HG03439 (cell line): Measurements from ENCODE around the gene CXCL9.
"Not testable (repeated sequence)": the region's sequence is repeated elsewhere in the genome, so short reads cannot be mapped to it uniquely, and the experiment has no call there.

ENCODE experiments used
- ATAC-seq: cut with Tn5 transposase; IDR thresholded peaks from one replicate; pipeline ENCODE4 v1.9.1; 2021; ENCODE audit warnings: mild to moderate bottlenecking, moderate library complexity; ENCODE audit not compliant: unreplicated experiment

Gene CXCL9

DNA sequence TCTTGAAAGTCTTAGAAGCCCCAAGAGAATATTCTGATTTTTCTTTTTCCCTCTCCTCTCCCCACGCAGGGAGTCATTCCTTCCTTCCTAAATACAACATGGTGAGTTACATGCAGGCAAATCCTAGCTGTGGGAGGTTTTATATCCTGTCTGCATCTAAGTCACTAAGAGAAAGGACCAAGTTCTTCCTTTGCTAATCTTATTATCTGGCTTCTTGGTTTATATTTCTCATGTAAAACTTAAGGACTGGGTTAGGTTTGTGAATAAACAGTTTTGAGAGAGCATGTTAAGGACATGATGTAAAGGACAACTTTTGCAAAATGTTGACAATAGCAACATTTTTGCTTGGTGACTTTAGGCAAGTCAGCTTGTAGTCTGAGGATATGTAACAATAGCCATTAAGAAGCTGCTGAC is 5.1 kb upstream of the CXCL9 start:
- no peak for ATAC-seq

GRCh38 chr4:76011700-76012387 is 4.5 kb upstream of the CXCL9 start:
- peak; percentile 64 for ATAC-seq

DNA sequence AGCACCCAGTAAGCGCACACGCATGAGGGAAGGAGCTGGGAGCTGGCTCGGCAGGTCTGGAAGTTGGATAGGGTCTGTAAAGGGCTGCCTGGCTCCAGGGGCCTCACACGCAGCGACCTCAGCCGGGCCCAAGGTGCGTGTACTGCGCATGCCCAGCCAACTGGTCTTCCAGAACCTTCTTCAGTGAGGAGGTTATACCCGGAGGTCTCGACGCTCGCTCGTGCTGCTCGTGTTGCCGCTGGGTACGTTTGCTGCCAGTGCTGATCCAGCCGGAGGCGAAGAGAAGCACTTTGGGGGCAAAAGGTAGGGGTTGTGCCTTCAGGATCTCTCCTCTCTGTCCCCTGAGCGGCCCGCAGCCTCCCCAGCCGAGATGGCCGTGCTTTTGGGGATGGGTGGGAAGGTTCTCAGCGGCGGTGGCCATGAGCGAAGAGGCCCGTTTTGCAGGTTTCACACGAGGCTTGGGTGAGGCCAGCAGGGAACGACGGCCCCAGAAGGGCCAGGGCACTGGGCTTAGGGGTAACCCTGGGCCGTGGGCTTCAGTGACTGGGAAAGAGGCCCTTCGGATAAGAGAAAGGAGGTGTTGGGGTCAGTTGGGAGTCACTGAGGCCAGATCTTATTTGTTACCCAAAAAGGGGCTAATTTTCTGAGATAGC is 3.8 kb upstream of the CXCL9 start:
- no peak for ATAC-seq

DNA sequence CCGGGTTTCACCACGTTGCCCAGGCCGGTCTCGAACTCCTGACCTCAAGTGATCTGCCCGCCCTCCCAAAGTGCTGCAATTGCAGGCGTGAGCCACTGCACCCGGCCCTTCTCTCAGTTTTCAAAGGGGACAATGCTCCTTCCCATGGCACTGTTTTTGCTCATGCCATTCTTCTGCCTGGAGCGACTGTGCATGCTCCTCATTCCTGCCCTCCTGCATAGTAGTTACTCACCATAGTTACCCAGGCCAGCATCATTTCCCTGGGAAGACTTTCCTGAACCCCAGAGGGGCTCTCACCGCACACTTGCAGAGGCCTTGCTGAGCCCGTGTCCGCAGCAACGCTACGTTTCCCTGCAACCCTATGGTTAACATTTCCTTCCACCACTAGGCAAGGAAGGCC is 3.3 kb upstream of the CXCL9 start:
- ATAC-seq: no peak

GRCh38 chr4:76009311-76009710 is 2.0 kb upstream of the CXCL9 start:
- no peak for ATAC-seq

DNA sequence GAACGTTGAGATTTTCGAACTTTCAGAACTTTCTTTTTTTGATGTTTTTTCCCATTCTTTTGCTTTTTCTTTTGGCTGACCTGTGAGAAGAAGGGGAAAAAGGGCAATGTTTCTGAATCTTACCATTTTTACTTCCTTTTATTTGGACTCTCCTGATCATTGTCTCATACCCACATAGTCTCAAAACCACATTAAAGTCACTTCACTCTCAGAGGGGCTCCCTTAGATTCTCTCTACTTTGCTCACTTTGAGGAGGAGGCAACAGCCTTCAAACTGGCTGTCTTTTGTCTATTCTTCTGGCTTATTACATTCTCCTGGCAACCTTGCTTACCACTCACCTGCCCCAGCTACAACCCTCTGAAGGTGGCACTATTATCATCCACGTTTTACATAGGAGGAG is 3.7 kb downstream of the CXCL9 start:
- ATAC-seq: no peak

DNA sequence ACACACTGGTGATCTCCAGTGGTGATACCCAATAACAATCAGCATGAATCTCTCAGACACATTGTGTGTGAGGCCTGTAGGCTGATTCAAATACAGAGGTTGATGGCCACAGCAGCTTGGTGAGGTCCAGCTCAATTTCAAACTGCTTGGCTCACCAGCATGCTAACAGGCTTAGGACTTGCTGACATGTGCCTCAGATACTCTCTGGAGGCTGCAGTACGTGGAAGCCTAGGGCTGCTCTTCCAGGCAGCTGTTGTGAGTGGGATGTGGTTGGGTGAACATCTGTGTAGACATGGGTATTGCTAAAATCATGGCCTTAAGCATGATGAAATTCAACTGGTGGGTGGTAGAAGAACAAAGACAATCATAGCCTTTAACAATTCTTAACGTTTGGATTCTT is 4.3 kb downstream of the CXCL9 start:
- no peak for ATAC-seq

- ATAC-seq: no peak
Observed at GRCh38 chr4:76002176-76002575, 5.1 kb downstream of the CXCL9 start.

DNA sequence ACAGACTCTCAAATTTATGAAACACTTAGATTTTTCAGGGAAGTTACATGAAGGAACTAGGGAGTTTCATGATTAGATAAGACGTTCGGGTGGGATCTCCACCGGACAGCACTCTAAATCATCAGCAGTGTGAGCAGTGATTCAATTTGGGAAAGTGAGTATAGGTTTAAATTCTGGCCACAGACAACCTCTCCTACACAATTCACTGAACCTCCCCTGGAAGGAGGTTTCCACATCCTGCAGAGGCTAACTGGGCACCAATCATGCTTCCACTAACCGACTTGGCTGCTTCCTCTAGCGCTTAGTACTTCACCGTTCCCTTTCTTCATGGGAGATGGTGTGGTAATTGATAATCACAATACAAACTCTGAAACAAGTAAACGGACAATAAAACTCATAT is 5.6 kb downstream of the CXCL9 start:
- no peak for ATAC-seq

DNA sequence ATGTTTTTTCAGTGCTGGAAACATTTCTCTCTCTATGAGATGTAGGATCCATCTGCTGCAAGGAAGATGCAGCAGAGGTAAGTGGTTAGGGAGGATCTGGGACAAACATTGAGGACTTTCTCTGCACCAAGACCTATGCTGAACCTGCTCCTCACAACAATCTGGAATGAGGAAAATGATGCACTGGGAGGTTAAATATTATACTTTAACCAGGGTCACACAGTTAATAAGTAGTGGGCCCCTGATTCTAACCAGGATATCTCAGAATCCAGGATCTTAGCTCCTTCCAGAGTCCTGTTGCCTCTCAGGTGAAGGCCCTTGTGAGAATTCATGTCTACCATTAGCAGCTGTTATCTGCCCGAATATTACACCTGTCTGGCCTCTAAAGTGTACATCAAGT is 7.0 kb downstream of the CXCL9 start:
- ATAC-seq: no peak

DNA sequence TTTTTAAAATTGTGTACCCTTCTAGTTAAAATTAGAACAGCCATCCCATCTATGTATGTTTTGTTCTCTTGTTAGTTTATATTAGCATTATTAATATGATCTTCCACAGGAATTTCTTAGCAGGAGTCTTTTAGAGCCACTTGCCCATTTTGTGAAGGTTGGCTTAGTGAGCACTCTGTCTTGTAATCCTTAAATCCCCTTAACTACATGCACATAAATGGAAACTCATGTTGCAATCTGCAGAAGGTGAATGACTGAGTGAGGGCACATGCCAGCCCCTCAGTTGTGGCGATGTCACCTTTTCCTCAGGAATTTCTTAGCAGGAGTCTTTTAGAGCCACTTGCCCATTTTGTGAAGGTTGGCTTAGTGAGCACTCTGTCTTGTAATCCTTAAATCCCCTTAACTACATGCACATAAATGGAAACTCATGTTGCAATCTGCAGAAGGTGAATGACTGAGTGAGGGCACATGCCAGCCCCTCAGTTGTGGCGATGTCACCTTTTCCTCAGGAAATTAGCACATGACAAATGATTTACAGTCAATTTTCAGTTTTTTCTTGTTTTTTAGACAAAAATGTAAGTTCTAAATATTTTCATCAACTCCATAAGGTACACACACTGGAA is 8.7 kb downstream of the CXCL9 start:
- not testable (repeated sequence) for ATAC-seq

GRCh38 chr4:75997946-75998345 is 9.4 kb downstream of the CXCL9 start:
- no peak for ATAC-seq

DNA sequence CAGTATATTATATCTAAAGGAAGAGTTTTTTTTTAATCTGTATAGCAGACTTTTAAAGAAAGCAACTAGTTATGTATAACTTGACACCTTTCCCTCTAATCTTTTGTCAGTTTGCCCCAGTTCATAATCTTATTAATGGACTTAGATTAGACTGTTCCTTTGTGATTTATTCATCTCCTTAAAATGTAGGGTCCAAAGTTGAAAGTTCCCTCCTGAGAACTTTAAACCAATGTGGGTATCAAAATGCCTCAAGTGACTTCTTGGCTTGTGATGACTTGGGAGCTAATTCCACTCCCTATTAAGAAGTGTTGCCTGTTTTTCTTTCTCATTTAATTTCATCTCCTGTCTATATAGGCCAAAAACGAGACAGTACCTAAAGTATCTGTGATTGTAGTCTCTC is 10.2 kb downstream of the CXCL9 start:
- no peak for ATAC-seq

GRCh38 chr4:75995727-75996126 is 11.6 kb downstream of the CXCL9 start:
- ATAC-seq: no peak

DNA sequence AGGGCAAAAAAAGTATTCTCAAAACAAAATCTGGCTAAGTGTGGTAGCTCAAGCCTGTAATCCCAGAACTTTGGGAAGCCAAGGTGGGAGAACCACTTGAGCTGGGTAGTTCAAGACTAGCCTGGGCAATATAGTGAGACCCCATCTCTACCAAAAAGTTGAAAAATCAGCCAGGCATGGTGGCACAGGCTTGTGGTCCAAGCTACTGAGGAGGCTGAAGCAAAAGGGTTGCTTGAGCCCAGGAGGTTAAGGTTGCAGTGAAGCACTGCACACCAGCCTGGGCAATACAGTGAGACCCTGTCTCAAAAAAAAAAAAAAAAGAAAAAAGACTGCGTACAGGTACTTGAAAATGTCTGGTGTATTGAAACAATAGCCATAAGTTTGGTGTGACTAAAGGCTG is 14.8 kb downstream of the CXCL9 start:
- no peak for ATAC-seq

- no peak for ATAC-seq
Observed at GRCh38 chr4:75989846-75990528, 17.3 kb downstream of the CXCL9 start.

- no peak for ATAC-seq
Observed at GRCh38 chr4:75985116-75985515, 22.2 kb downstream of the CXCL9 start.

GRCh38 chr4:75980576-75980975 is 26.7 kb downstream of the CXCL9 start:
- no peak for ATAC-seq

DNA sequence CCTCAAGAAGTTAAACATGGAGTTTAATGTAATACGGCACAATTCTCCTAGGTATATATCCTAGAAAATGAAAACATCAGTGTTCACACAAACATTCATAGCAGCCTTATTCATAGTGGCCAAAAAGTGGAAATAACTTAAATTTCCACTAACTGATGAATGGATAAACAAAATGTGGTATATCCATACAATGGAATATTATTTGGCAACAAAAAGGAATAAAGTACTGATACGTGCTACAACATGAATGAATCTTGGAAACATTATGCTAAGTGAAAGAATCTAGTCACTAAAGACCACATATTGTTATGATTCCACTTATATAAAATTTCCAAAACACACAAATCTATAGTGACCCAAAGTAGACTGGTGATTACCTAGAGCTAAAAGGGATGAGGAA is 31.1 kb downstream of the CXCL9 start:
- no peak for ATAC-seq

DNA sequence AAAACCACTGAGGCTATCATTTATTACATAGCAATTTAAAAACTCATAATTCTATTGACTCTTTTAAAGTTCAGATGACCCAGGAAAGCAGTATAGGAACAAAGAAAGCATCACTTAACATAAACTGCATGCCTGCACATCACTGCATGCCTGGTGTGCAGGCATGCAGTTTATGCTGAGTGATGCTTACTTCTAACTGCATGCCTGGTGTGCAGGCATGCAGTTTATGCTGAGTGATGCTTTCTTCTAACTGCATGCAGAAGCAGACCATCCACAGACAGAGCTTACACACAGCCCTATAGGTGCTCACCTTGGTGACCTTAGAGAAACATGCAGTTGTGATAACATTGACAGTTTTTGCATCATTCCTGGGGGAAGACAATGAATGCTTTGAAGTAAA is 33.5 kb downstream of the CXCL9 start:
- no peak for ATAC-seq

GRCh38 chr4:75968084-75968483 is 39.2 kb downstream of the CXCL9 start:
- ATAC-seq: no peak

DNA sequence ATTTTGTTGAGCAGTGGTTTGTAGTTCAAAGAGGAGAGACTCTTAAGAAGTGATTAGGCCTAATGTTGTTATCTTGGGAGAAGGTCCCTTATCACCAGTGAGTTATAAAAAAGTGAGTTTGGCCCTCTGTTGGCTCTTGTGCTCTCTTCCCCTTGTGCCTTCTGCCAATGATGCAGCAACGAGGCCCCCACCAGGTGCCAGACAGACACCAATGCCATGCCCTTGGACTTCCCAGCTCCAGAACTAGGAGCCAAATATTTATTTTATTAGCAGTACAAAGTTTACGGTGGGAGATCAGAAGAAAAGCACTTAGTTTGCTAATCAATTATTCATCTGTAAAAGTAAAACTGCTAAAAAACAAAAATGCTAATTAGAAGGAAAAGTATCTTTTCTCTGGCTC is 43.8 kb downstream of the CXCL9 start:
- ATAC-seq: no peak
